OCI-LY1 (cell line): ENCODE measurements around the gene FANCI.

Experiments
- CTCF ChIP-seq: fragments of 200-600 bp; sonication (generic), shearing (Covaris generic); IDR thresholded peaks from 2 replicates; pipeline ENCODE4 v1.5.1; 2017; ENCODE audit warnings: mild to moderate bottlenecking, antibody characterized with exemption, low read length, moderate library complexity, mixed read lengths
- EZH2 ChIP-seq: fragments of 200-600 bp; sonication (generic), shearing (Covaris generic); IDR thresholded peaks from 2 replicates; pipeline ENCODE4 v1.8.0; 2017; ENCODE audit warnings: borderline replicate concordance, mixed run types, mild to moderate bottlenecking, antibody characterized with exemption, low read length, moderate library complexity, mixed read lengths

- TF ChIP-seq EZH2: no peak
- TF ChIP-seq CTCF: no peak
Observed at GRCh38 chr15:89327113-89327512, 83.3 kb downstream of the FANCI start.
